Measurements from ENCODE around the gene DOCK1.

The DOCK1 gene

GRCh38 chr10:127402596-127403409, 497.6 kb downstream of the DOCK1 start:
- no peak for DNase-seq (ENCODE audit: low spot score)

- no peak for DNase-seq (ENCODE audit: low spot score)
These were observed 500.0 kb downstream of the DOCK1 start for GRCh38 chr10:127405221-127405620.

- no peak for DNase-seq (ENCODE audit: low spot score)
These were observed 500.9 kb downstream of the DOCK1 start for GRCh38 chr10:127406018-127406550.

GRCh38 chr10:127407551-127407950, 502.3 kb downstream of the DOCK1 start:
- DNase-seq (ENCODE audit: low spot score): no peak

GRCh38 chr10:127408112-127408710, 503.0 kb downstream of the DOCK1 start:
- no peak for DNase-seq (ENCODE audit: low spot score)

DNA sequence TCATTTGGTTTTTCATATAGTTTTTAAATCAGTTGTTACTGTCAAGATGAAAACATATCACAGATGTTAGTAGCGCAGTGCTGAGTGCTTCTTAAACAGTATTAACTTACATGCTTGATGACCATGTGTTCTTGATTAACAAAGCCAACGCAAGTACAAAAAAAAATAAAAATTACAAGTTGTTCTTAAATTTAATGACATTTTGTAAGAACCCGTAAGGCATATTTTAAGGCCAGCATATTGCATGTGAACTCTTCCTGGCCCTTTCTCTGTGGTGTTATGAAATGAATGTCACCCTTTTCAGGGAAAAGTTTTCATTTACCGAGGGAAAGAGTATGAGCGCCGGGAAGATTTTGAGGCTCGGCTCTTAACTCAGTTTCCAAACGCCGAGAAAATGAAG, 503.5 kb downstream of the DOCK1 start:
- no peak for DNase-seq (ENCODE audit: low spot score)

GRCh38 chr10:127410030-127410429, 504.8 kb downstream of the DOCK1 start:
- DNase-seq (ENCODE audit: low spot score): no peak

GRCh38 chr10:127411062-127411461, 505.8 kb downstream of the DOCK1 start:
- DNase-seq (ENCODE audit: low spot score): no peak

DNA sequence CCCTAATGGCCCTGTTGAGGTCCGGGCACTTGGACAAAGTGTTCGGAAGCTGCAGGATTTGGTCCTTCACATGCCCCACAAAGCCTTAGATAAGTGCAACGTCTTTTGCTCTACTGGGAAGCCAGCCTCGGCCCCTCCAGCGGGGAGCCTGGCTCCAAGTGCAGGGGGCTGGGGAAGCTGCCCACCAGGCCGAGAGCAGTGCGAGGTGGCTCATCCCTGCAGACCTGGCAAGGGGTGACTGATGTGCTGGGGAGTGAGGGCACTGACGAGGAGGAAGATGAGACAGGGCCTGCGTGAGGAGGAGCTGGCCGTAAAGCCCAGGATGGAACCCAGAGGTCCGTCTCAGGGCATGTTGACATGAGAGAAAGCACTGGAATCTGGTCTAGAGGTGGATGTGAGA, 508.1 kb downstream of the DOCK1 start:
- no peak for DNase-seq (ENCODE audit: low spot score)

- DNase-seq (ENCODE audit: low spot score): no peak
These were observed 508.8 kb downstream of the DOCK1 start for GRCh38 chr10:127414024-127414423.

DNA sequence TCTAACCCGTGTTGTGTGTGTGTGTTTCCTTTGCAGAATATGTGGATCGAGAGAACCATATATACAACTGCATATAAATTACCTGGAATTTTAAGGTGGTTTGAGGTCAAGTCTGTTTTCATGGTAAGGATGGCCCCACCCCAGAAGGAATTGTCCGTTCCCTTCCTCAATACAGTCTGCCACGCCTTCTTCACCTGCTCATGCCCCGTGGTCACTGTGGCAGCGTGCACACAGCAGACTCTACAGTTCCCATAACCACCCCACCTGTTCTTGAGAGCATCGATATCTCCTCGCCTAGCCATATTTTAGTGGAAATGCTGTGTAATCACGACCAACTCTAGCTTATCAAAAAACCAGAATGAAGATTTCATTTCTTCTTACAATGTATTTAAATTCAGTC, 509.9 kb downstream of the DOCK1 start:
- DNase-seq (ENCODE audit: low spot score): no peak

DNA sequence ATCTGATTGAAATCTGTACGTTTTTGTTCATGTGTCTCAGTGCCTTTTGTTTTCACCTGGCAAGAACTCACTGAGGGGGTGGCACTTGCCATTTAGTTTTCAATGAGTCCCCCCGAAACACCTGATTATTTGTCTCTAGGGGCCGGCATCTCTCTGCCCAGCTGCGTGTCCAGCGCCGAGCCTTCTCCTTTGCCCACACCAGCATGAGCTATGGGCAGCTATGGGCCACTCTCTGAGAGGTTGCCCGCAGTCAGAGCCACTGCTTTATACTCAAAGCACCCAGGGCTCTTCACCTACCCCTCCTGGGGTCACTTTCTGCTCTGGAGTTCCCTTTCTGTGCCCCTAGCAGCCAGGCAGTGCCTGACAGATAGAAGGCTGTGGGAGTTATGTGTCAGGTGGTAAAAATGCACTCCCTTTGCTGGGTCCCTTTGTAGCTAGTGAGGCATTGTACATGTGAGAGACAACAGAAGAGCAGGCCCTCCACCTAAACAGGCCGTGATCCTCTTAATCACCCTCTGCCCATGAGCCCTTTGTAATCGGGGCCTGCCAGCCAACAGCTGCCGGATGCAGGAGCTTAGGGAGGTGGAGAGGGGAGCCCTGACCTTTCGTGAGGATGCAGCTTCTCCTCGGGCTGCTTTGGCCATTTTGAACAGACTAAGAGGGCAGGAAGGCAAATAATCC, 510.8 kb downstream of the DOCK1 start:
- no peak for DNase-seq (ENCODE audit: low spot score)

GRCh38 chr10:127417031-127417430, 511.8 kb downstream of the DOCK1 start:
- DNase-seq (ENCODE audit: low spot score): no peak

DNA sequence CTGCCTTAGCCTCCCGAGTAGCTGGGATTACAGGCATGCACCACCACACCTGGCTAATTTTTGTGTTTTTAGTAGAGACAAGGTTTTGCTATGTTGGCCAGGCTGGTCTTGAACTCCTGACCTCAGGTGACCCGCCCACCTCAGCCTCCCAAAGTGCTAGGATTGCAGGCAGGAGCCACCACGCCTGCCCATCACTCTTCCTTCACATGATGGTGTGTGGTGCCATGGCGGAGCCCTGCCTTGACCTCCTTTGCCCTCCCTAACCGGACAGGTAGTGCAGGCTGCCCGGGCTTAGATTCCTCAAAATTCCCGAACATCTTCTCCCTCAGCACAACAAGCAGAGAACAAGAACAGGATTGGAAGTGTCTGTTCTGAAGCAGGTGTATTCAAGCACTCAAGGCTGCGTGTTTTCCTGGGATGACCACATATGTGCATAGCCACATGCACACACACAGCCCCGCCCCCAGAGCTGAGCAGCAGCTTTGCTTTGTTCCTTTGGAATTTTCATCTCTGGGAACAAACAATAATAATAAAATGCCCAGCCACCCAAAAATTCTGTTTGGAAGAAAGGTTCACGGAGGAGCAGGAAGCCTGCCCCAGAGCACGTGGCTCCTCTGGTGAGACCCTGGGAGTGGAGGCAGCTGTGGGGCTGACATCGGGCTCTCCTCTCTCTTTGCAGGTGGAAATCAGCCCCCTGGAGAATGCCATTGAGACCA, 512.6 kb downstream of the DOCK1 start:
- DNase-seq (ENCODE audit: low spot score): no peak

DNA sequence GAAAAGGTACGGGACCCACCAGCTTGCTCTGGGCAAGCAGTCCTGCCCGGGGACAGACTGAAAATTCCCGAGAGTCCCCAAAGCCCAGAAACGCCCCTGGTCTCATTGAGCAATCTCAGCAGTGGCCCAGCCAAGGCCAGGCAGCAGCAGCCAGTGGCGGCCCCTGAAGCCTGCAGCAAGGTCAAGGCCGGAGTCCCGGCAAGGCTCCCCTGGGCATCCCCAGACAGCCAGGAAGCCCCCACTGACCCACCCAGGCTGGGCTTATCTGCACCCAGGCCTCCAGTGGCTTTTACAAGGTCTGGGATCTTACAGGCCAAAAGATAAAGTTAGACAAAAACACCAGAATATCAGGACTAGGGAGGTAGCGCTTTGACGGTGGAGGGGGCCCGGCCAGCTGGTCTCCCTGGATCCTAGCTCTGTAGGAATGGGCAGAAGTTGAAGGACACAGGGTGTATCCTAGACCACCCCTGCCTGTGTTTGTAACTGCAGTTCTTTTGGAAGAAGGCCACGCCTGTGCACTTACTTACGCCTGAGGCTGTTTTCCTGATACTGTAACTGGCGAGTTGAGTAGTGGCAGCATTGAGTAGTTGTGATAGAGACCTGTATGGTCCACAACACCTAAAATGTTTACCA, 513.4 kb downstream of the DOCK1 start:
- DNase-seq (ENCODE audit: low spot score): no peak

DNA sequence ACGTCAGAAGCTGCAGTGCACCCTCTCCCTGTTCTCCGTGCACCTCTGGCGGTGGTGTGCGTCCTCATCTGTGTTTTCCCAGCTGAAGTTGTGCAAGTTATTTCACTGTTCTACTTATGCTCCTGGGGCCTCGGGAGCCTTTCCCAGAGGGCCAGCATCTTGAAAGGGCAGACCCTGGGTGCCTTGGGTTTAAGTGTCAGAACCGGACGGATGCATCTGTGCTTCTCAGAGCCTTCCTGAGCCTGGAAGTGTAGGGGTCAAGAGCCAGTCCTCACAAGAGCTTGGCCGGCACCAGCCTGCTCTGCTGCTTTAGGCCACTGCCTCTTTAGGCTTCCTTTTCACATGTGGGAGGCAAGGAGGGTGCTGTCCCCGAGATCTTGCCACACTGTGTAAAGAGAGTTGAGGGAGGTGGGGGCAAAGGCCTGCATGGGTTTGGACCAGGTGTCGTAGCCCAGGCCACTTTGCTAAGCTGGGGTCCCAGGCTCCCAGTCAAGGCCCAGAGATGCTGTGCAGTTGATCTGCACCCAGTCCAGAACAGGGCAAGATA, 515.0 kb downstream of the DOCK1 start:
- DNase-seq (ENCODE audit: low spot score): no peak

- DNase-seq (ENCODE audit: low spot score): no peak
These were observed 518.1 kb downstream of the DOCK1 start for GRCh38 chr10:127423218-127423915.

DNA sequence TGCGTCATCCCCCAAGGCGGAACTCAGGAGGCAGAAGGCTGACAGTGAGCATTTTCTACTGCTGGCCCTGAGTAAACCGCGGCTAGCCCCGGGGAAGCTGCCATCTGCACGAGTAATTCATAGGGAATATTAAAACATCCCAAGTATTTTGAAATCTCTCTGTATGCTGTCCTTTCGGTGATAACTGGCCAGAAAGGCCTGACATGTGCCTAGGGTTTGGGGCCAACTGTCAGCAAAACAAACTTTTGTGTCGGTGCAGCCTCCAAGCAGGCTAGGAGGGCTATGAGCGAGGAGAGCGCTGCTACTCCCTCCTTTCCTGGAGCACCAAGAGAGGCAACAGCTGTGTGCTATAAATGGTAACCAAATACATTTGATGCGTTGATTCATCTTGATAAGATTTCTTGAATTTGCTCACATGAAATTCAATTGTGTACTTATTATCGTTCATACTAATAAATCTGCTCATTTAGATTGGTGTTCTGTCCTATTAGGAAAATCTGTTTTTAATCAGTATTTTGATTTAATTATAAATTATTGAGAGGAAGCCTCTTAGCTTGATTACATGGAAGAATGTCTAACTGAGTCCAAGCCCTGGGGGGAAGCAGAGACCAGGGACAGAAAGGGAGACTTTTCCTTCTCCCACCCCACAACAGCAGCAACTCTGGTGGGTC, 519.5 kb downstream of the DOCK1 start:
- DNase-seq (ENCODE audit: low spot score): no peak

- no peak for DNase-seq (ENCODE audit: low spot score)
These were observed 521.5 kb downstream of the DOCK1 start for GRCh38 chr10:127426746-127427145.

DNA sequence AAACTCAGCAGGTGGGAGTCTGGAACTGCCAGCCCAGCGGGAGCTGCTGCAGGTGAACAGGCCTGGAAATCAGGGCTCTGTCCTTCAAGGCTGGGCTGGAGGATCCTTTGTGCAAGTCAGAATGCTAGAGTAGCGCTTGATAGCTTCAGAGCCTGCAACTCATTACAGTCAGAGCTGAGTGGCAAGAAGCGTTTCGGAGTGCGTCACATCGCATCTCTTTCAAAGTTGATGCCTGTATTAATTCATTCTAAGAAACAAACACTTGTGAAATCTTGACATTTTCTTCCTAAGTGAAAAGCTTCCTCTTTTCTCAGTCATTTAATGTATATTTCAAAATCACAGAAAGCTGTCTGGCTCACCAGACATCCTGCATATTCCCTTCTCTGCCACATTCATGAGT, 522.7 kb downstream of the DOCK1 start:
- DNase-seq (ENCODE audit: low spot score): no peak
